GM23338 (cell line): ENCODE data around the gene G6PC2.

ENCODE experiments used
- EZH2 ChIP-seq: fragments of 200-600 bp; sonication (generic); IDR thresholded peaks from one replicate; pipeline ENCODE4 v1.8.0; 2017; ENCODE audit warnings: antibody characterized with exemption, mild to moderate bottlenecking, low read depth; ENCODE audit not compliant: unreplicated experiment
- EZH2phosphoT487 ChIP-seq: fragments of 200-600 bp; sonication (generic); IDR thresholded peaks from one replicate; pipeline ENCODE4 v1.8.1; 2018; ENCODE audit warnings: antibody characterized with exemption; ENCODE audit not compliant: unreplicated experiment
- JUNB ChIP-seq: IDR thresholded peaks from one replicate; pipeline ENCODE4 v1.6.1; 2016; ENCODE audit warnings: antibody characterized with exemption; ENCODE audit not compliant: unreplicated experiment
- POLR2AphosphoS5 ChIP-seq: IDR thresholded peaks from 2 replicates; pipeline ENCODE4 v1.6.1; 2016; ENCODE audit warnings: antibody characterized with exemption, low read depth
- STAT1 ChIP-seq: IDR thresholded peaks from one replicate; pipeline ENCODE4 v1.6.1; 2016; ENCODE audit warnings: antibody characterized with exemption; ENCODE audit not compliant: unreplicated experiment
- TF ChIP-seq, protein P1 (sequence below), 2 experiments: fragments of 200-600 bp in 1 of 2; sonication (generic) in 1 of 2; conservative IDR thresholded peaks; 2 replicates each; pipeline versions ENCODE4 v1.5.1 to v1.6.1; 2016 to 2017; ENCODE audit warnings: antibody characterized with exemption in 2 of 2, low read depth in 2 of 2, mild to moderate bottlenecking in 2 of 2, moderate library complexity in 1 of 2

DNA sequence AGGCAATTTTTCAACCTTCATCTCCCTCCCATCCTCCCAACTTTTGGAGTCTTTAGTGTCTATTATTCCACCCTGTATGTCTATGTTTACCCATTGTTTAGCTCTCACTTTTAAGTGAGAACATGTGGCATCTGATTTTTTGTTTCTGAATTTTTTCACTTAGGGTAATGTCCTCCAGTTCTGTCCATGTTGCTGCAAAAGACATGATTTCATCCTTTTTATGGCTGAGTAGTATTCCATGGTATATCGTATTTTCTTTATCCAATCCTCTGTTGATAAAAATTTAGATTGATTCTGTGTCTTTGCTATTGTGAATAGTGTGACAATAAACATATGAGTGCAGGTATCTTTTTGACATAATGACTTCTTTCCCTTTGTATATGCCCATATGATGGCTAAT is 48.2 kb downstream of the G6PC2 start:
- TF ChIP-seq, protein P1, sequence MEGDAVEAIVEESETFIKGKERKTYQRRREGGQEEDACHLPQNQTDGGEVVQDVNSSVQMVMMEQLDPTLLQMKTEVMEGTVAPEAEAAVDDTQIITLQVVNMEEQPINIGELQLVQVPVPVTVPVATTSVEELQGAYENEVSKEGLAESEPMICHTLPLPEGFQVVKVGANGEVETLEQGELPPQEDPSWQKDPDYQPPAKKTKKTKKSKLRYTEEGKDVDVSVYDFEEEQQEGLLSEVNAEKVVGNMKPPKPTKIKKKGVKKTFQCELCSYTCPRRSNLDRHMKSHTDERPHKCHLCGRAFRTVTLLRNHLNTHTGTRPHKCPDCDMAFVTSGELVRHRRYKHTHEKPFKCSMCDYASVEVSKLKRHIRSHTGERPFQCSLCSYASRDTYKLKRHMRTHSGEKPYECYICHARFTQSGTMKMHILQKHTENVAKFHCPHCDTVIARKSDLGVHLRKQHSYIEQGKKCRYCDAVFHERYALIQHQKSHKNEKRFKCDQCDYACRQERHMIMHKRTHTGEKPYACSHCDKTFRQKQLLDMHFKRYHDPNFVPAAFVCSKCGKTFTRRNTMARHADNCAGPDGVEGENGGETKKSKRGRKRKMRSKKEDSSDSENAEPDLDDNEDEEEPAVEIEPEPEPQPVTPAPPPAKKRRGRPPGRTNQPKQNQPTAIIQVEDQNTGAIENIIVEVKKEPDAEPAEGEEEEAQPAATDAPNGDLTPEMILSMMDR (conservative IDR thresholded peaks at IDR 0.05; ENCODE audit: low read depth in 2 of 2): no peak
- no peak for TF ChIP-seq EZH2phosphoT487
- no peak for TF ChIP-seq EZH2
- TF ChIP-seq JUNB: no peak
- no peak for TF ChIP-seq POLR2AphosphoS5
- TF ChIP-seq STAT1: no peak
